HEK293T (cell line): ENCODE data around the gene IL17C.

ENCODE experiments used
- CTCF ChIA-PET: fragments of 350-600 bp; formaldehyde crosslinking; extraction: SDS; loops from one replicate; lab custom pipeline; 2021; ENCODE audit warnings: antibody characterized with exemption, inconsistent platforms; lab: Yijun Ruan, JAX
- POLR2A ChIA-PET: fragments of 350-600 bp; formaldehyde crosslinking; extraction: SDS; loops from one replicate; lab custom pipeline; 2020; ENCODE audit warnings: antibody characterized with exemption, inconsistent platforms; lab: Yijun Ruan, JAX
- DNase-seq: peaks from one replicate; pipeline ENCODE4 v3.0.0; 2012; ENCODE audit warnings: mixed read lengths; ENCODE audit errors: extremely low spot score
- ARNT ChIP-seq: fragments of 450-650 bp; IDR thresholded peaks from 2 replicates; pipeline ENCODE4 v1.6.1; 2017; ENCODE audit warnings: mild to moderate bottlenecking
- BHLHE40 ChIP-seq: fragments of 450-650 bp; IDR thresholded peaks from 2 replicates; pipeline ENCODE4 v1.6.1; 2016; ENCODE audit warnings: mild to moderate bottlenecking, moderate library complexity, borderline replicate concordance
- CTBP1 ChIP-seq: fragments of 450-650 bp; IDR thresholded peaks from 2 replicates; pipeline ENCODE4 v1.6.1; 2016; ENCODE audit warnings: borderline replicate concordance
- ELF4 ChIP-seq: fragments of 450-650 bp; IDR thresholded peaks from 2 replicates; pipeline ENCODE4 v1.6.1; 2017; ENCODE audit warnings: antibody characterized with exemption
- FOXA1 ChIP-seq: fragments of 450-650 bp; IDR thresholded peaks from 2 replicates; pipeline ENCODE4 v1.6.1; 2016; ENCODE audit warnings: mild to moderate bottlenecking
- FOXK2 ChIP-seq: fragments of 450-650 bp; IDR thresholded peaks from 2 replicates; pipeline ENCODE4 v1.6.1; 2016; ENCODE audit warnings: mild to moderate bottlenecking
- FOXM1 ChIP-seq: fragments of 450-650 bp; IDR thresholded peaks from 2 replicates; pipeline ENCODE4 v1.6.1; 2017; ENCODE audit warnings: mild to moderate bottlenecking, borderline replicate concordance
- HDGF ChIP-seq: fragments of 450-650 bp; IDR thresholded peaks from 2 replicates; pipeline ENCODE4 v1.6.1; 2017; ENCODE audit warnings: antibody characterized with exemption, borderline replicate concordance
- L3MBTL2 ChIP-seq: fragments of 450-650 bp; conservative IDR thresholded peaks from 2 replicates; pipeline ENCODE4 v1.6.1; 2016; ENCODE audit warnings: mild to moderate bottlenecking
- LEF1 ChIP-seq: fragments of 450-650 bp; IDR thresholded peaks from 2 replicates; pipeline ENCODE4 v1.6.1; 2017; ENCODE audit warnings: mild to moderate bottlenecking, borderline replicate concordance
- NFRKB ChIP-seq: fragments of 450-650 bp; IDR thresholded peaks from 2 replicates; pipeline ENCODE4 v1.6.1; 2016; ENCODE audit warnings: mild to moderate bottlenecking, moderate library complexity
- PKNOX1 ChIP-seq: fragments of 450-650 bp; IDR thresholded peaks from 2 replicates; pipeline ENCODE4 v1.6.1; 2016
- SP1 ChIP-seq: fragments of 450-650 bp; IDR thresholded peaks from 2 replicates; pipeline ENCODE4 v1.6.1; 2017
- SUZ12 ChIP-seq: fragments of 450-650 bp; IDR thresholded peaks from 2 replicates; pipeline ENCODE4 v1.6.1; 2016; ENCODE audit warnings: mild to moderate bottlenecking
- TARDBP ChIP-seq: fragments of 450-650 bp; IDR thresholded peaks from 2 replicates; pipeline ENCODE4 v1.6.1; 2016
- ZNF384 ChIP-seq: fragments of 450-650 bp; IDR thresholded peaks from 2 replicates; pipeline ENCODE4 v1.6.1; 2016

The IL17C gene

GRCh38 chr16:88614818-88615580 lies 23.4 kb upstream of the IL17C start:
- no peak for DNase-seq
- CTCF ChIA-PET = no interaction called here
- POLR2A ChIA-PET = no interaction called here
- TF ChIP-seq CTBP1 (no peak), SUZ12 (no peak), SP1 (no peak), NFRKB (no peak), L3MBTL2 (no peak), TARDBP (no peak)

- ChIA-PET CTCF (no interaction called here), POLR2A (interaction anchor here (1.7 kb wide), 1 partner anchor 46 kb away, joined by 6 read pairs; the partner anchor contains the start of gene ZC3H18)
- TF ChIP-seq SP1 = no peak
- TF ChIP-seq PKNOX1 = no peak
- TF ChIP-seq LEF1 = no peak
- no peak for TF ChIP-seq BHLHE40
- no peak for TF ChIP-seq NFRKB
- TF ChIP-seq HDGF = no peak
- TF ChIP-seq ELF4 = no peak
- TF ChIP-seq SUZ12 = no peak
- TF ChIP-seq CTBP1 = no peak
- TF ChIP-seq ARNT = no peak
- no peak for TF ChIP-seq FOXK2
- TF ChIP-seq FOXM1 = no peak
- TF ChIP-seq FOXA1 = no peak
- DNase-seq = no peak
These were observed 22.1 kb upstream of the IL17C start for GRCh38 chr16:88616320-88616719.

GRCh38 chr16:88616736-88617135 lies 21.6 kb upstream of the IL17C start:
- no peak for DNase-seq
- ChIA-PET CTCF (no interaction called here), POLR2A (interaction anchor here (1.7 kb wide), 1 partner anchor 46 kb away, joined by 6 read pairs; the partner anchor contains the start of gene ZC3H18)
- TF ChIP-seq BHLHE40 = no peak
- no peak for TF ChIP-seq NFRKB
- no peak for TF ChIP-seq ELF4
- TF ChIP-seq ARNT = no peak
- TF ChIP-seq L3MBTL2 = no peak
- TF ChIP-seq FOXK2 = no peak
- no peak for TF ChIP-seq FOXA1
- TF ChIP-seq LEF1 = no peak
- TF ChIP-seq PKNOX1 = no peak

DNA sequence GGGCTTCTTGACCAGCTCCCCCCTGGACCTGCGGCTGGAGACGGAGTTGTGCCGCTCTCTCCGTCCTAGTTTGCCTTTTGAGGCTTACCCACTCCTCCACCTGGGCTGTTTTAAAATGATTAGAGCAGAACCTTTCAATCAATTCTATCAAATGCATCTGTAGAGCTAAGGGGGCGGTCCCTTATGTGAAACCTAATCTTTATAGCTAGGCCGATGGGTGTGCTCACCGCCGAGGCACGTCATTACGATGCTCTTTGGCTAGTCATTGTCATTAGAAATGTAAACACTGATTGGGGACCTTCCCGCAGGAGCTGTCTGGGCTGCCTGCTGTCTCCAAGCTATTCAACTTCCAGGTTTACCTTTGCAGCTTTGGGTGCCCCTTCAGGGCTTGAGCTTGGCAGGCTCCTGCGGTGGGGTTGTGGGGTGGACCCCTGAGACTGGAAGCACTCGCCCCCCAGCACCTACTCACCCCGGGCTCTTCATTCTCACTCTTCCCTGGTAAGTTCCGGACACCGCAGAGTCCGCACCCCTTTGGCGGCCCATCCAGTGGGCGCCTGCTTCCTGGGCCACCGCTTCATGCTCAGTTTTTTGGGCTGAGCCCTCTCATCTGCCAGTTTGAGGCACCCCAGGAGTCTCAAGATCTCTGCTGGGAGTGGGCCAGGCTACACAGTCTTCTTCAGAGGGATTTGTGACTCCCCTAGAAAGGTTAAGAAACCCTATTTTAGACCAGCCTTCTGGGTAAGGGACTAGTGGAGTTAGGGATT lies 20.9 kb upstream of the IL17C start:
- TF ChIP-seq FOXK2 (peak; percentile 57; the same call in 1 of the 2 replicates), L3MBTL2 (no peak), PKNOX1 (peak; percentile 61), ARNT (no peak), SUZ12 (no peak), SP1 (no peak)
- peak; percentile 69 for DNase-seq
- CTCF ChIA-PET = interaction anchor here (0.6 kb wide), 1 partner anchor 11 kb away, joined by 4 read pairs; no protein-coding TSS in a partner anchor
- POLR2A ChIA-PET = interaction anchor here (1.7 kb wide), 1 partner anchor 47 kb away, joined by 6 read pairs; the partner anchor contains the start of gene ZC3H18

DNA sequence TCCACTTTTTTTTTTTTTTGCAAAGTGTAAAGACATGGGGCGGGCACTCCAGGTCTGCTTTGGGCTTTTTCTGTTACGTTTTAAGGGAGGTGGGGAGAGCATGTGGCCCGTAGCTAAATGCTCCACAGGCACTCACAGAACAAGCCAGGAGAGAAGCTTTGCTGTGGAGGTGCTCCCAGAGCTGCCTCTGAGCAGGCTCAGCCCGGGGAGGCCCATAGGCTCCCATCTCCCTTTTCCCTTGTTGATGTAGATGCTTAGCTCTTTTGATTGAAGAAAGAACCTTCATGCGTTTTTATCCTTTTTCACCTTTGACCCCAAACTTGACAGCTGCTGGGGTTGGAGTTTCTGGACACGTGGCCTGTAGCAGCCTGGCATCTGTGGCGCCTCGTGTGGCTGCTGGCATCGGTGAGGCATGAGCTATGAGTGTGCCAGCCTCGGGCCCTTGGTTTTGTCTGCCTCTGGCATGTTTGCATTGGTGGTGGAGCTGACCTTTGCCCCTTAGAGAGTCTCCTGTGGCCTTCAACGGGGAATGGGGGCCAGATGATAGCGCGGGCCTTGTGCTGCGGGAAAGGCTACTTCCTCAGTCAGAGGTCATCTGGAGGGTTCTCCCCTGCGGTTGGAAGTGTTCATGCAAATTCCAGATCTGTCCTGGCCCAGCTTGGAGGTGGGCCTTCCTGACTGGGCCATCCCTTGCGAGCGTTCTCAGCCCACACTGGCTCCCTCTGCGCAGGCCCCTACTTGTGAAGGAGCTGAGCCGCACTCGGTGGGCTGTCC lies 20.0 kb upstream of the IL17C start:
- no peak for DNase-seq
- TF ChIP-seq CTBP1 (no peak), FOXA1 (no peak), PKNOX1 (no peak), ARNT (no peak), BHLHE40 (no peak), TARDBP (no peak), SP1 (no peak), NFRKB (no peak), ZNF384 (no peak), FOXM1 (no peak), FOXK2 (no peak), SUZ12 (no peak), ELF4 (no peak), L3MBTL2 (no peak), HDGF (no peak)
- ChIA-PET CTCF (no interaction called here), POLR2A (no interaction called here)
